ENCODE data around the gene PHACTR3.

The PHACTR3 gene

GRCh38 chr20:59746155-59746554 lies 141.8 kb downstream of the PHACTR3 start:
- no peak overlapping the region for H3K4me3 ChIP-seq (ENCODE audit: low read depth, low read length)
- TF ChIP-seq, protein P1, sequence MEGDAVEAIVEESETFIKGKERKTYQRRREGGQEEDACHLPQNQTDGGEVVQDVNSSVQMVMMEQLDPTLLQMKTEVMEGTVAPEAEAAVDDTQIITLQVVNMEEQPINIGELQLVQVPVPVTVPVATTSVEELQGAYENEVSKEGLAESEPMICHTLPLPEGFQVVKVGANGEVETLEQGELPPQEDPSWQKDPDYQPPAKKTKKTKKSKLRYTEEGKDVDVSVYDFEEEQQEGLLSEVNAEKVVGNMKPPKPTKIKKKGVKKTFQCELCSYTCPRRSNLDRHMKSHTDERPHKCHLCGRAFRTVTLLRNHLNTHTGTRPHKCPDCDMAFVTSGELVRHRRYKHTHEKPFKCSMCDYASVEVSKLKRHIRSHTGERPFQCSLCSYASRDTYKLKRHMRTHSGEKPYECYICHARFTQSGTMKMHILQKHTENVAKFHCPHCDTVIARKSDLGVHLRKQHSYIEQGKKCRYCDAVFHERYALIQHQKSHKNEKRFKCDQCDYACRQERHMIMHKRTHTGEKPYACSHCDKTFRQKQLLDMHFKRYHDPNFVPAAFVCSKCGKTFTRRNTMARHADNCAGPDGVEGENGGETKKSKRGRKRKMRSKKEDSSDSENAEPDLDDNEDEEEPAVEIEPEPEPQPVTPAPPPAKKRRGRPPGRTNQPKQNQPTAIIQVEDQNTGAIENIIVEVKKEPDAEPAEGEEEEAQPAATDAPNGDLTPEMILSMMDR (IDR thresholded peaks at IDR 0.05; ENCODE audit: low read depth, low read length, missing control alignments) = no peak
- no peak for DNase-seq (ENCODE audit: low read depth)
- in situ Hi-C loops (cut with HindIII; ENCODE audit: low sequenced_read_pairs) = no loop called here

- H3K4me3 ChIP-seq (ENCODE audit: low read depth, low read length) = no peak overlapping the region
- TF ChIP-seq, protein P1 (IDR thresholded peaks at IDR 0.05; ENCODE audit: low read depth, low read length, missing control alignments) = no peak
- no peak for DNase-seq (ENCODE audit: low read depth)
- in situ Hi-C loops (cut with HindIII; ENCODE audit: low sequenced_read_pairs) = no loop called here
These were observed 143.6 kb downstream of the PHACTR3 start for GRCh38 chr20:59747671-59748515.

DNA sequence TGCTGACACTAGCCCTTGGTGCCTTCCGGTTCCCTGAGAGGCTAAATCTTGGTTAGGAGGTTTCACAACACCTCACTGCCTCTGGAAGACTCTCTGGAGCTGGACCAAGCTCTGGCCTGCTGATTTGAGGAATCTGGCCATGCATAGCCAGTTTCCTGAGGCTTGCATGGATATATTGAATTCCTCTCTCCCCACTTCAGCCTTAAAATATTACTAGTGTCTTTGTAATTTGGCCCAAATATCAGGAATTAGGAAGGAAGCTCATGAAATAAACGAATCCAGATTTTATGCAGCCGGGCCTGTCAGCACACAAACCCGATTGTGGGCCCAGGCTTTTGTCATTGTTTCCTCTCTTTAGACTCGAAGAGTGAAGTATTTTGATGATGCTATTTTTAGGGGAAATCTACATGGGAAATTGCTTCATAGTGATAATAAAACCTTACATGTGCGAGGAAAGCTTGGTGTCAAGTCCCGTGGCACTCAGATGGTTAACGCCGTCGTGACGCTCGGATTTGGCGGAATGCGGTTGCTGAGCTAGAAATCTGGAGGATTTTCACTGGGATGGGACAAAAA lies 144.4 kb downstream of the PHACTR3 start:
- TF ChIP-seq, protein P1 (IDR thresholded peaks at IDR 0.05; ENCODE audit: low read depth, low read length, missing control alignments) = no peak
- in situ Hi-C loops (cut with HindIII; ENCODE audit: low sequenced_read_pairs) = no loop called here
- no peak overlapping the region for H3K4me3 ChIP-seq (ENCODE audit: low read depth, low read length)
- no peak for DNase-seq (ENCODE audit: low read depth)

DNA sequence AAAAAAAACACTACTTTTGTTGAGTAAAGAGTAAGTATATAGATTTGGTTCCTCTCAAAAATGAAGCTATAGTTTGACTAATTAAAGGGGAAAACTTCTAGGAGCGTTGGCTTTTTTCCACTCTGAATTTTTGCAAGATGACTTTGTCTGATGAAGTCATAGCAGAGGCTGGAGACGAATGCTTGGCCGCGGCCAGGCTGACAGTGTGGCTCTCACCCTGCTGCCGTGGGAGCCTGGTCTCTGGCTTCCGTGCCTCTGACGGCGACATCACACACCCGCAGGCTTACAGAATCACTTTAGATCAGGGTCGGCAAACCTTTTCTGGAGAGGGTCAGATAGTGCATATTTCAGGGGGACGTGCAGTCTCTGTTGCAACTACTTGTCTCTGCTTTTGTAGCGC lies 145.0 kb downstream of the PHACTR3 start:
- in situ Hi-C loops (cut with HindIII; ENCODE audit: low sequenced_read_pairs) = no loop called here
- TF ChIP-seq, protein P1 (IDR thresholded peaks at IDR 0.05; ENCODE audit: low read depth, low read length, missing control alignments) = no peak
- no peak for DNase-seq (ENCODE audit: low read depth)
- H3K4me3 ChIP-seq (ENCODE audit: low read depth, low read length) = no peak overlapping the region

GRCh38 chr20:59750209-59750840 lies 146.0 kb downstream of the PHACTR3 start:
- in situ Hi-C loops (cut with HindIII; ENCODE audit: low sequenced_read_pairs) = no loop called here
- TF ChIP-seq, protein P1 (IDR thresholded peaks at IDR 0.05; ENCODE audit: low read depth, low read length, missing control alignments) = no peak
- no peak for DNase-seq (ENCODE audit: low read depth)

DNA sequence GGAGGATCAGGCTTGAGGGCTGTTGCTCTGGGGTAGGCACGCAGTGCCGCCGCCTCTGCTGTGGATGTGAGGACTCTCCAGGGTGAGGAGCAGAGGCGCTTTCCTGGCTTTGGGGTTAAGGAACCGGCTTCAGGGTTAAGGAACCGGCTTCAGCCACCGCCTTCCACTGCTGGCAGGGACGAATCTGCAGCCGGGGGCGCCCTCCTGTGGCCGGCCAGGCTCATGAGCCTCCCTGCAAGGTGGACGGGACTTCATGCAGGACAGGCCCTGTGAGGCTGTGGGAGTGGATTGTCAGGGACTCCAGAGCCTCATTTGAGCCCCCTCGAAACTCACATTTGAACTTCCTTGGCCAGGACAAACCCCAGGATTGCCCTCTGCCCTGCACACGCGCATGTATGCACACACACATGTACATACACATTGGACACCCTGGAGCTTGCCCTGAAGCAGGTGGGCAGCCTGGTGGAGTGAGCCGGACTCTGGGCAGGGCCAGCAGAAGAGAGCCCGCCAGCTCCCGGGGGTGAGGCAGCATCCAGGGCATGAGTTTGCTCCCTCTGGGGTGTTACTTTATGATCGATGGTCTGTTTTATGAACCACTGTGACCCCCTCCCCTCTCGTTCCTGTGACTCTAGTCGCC lies 146.9 kb downstream of the PHACTR3 start:
- no peak overlapping the region for H3K4me3 ChIP-seq (ENCODE audit: low read depth, low read length)
- in situ Hi-C loops (cut with HindIII; ENCODE audit: low sequenced_read_pairs) = no loop called here
- DNase-seq (ENCODE audit: low read depth) = no peak
- TF ChIP-seq, protein P1 (IDR thresholded peaks at IDR 0.05; ENCODE audit: low read depth, low read length, missing control alignments) = peak; percentile 66

More at GRCh38 chr20:59750209-59750840, 146.0 kb downstream of the PHACTR3 start:
- no peak overlapping the region for H3K4me3 ChIP-seq (ENCODE audit: low read depth, low read length)
